Superior temporal gyrus (tissue), 1 donor: ENCODE data around the gene SH3RF3.

Source experiments
- DNase-seq: peaks from one replicate; pipeline ENCODE4 v3.0.0-alpha.2; 2016; ENCODE audit errors: extremely low spot score

SH3RF3 gene

DNA sequence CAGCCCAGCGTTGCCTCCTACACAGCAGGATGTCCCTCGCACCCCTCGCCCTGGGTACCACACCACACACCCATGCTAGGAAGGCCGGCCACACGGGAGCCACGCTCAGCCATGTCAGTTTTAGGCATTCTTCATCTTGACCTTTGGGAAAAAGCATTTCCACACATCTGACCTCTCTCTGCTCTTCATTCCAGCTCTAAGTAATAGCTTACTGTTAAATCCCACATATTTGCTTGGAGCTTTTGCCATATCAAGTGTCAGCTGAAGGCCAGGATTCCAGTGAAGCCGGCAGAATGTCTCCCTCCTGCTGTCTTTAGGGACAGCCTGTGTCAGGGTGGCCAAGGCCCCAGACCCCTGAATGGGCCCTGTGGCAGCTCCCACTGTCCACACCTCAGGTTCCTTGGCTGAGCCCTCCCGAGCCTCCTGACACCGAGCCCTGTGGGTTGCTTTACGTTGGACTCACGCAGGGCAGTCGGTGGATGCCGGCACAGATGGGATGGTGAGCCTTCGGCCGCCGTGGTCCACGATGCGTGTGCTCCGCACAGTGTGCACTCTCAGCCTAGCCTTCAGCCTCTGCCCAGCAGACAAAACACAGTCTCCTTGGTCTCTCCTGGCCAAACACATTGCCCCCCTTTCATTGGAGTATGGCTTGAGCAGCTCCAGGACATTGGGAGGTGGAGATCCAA is 282.8 kb downstream of the SH3RF3 start:
- DNase-seq, result no peak

- DNase-seq, result no peak
These were observed 286.6 kb downstream of the SH3RF3 start for GRCh38 chr2:109415581-109416013.

- no peak for DNase-seq
These were observed 288.8 kb downstream of the SH3RF3 start for GRCh38 chr2:109417701-109418335.

DNA sequence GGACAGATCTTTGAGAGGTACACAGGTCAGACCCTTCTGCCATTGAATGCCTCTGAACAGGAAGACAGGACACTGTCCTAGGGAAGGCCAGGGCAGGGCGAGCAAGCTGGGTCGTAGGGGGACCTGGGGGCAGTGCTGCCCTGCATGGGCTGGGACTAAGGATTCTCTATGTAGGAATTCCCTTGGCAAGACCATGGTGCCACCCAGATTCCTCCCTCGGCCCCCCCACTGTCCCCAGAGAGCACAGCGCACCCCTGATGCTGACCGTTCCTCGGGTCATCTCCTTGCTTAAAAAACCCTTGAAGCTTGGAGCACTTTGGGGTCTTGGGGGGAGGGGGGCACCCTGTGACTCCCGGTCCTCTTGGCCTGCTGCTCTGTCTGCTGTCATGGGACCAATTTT is 289.7 kb downstream of the SH3RF3 start:
- DNase-seq, result no peak

- no peak for DNase-seq
These were observed 290.3 kb downstream of the SH3RF3 start for GRCh38 chr2:109419171-109419756.

GRCh38 chr2:109419960-109420370 is 291.0 kb downstream of the SH3RF3 start:
- DNase-seq, result peak; percentile 47

- no peak for DNase-seq
These were observed 292.1 kb downstream of the SH3RF3 start for GRCh38 chr2:109421101-109421500.

- DNase-seq, result no peak
These were observed 292.6 kb downstream of the SH3RF3 start for GRCh38 chr2:109421642-109422041.

GRCh38 chr2:109422071-109422757 is 293.2 kb downstream of the SH3RF3 start:
- DNase-seq, result no peak

GRCh38 chr2:109422758-109423500 is 293.9 kb downstream of the SH3RF3 start:
- no peak for DNase-seq

DNA sequence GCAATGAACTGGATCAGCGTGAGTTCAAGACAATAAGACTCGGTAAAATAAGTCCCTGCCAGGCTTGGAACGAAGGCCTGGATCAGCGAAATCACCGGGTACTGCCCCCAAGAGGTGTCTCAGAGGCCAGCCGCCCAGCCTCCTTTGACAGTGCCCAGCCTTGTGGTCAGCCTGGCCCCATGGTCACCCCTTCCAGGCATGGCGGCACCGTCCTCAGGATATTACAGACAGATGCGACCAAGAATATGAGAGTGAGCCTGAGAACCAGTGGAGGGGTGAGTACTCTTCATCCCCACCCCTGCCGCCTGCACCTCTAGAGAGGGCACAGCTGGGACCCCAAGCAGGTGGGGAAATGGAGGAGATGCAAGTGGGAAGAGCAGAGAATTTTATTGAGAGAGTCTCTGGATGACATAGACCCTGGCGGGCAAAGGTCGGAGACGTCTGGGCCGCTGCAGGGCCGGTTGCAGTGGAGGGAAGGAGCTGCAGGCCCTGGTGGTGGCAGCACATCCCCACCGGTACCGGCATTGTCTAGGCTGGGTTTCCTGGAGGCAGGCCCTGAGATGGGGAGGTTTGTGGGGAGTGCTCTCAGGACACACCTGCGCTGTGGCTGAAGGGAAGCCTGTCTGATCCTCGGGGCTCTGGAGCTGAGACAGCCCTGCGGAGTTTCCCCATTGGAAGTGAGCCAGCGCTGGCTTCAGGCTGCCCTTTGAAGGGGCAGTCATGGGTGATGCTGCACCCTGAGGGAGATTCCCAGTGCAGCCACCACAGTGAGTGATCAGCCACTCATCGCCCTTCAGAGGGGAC is 294.8 kb downstream of the SH3RF3 start:
- DNase-seq, result no peak

GRCh38 chr2:109425411-109425810 is 296.4 kb downstream of the SH3RF3 start:
- no peak for DNase-seq

- no peak for DNase-seq
These were observed 298.7 kb downstream of the SH3RF3 start for GRCh38 chr2:109427661-109428091.

DNA sequence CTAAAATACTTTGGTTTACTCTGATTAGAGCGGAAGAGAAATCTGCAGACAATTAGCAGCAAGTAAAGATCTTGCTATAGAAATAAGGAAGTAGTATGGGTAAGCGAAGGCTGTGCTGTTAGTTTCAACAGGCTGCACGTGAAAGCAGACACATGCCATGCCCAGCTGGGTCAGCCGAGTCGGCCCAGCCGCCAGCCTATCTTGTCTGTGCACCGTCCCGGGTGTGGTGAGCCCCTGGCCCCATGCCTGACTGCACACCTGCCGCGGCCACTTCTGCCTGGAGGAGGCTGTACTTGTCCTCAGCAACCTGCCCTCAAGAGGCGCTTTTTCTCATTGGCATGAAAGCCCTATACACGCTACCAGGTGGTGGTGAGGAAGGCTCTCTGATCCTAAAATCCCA is 299.3 kb downstream of the SH3RF3 start:
- no peak for DNase-seq

DNA sequence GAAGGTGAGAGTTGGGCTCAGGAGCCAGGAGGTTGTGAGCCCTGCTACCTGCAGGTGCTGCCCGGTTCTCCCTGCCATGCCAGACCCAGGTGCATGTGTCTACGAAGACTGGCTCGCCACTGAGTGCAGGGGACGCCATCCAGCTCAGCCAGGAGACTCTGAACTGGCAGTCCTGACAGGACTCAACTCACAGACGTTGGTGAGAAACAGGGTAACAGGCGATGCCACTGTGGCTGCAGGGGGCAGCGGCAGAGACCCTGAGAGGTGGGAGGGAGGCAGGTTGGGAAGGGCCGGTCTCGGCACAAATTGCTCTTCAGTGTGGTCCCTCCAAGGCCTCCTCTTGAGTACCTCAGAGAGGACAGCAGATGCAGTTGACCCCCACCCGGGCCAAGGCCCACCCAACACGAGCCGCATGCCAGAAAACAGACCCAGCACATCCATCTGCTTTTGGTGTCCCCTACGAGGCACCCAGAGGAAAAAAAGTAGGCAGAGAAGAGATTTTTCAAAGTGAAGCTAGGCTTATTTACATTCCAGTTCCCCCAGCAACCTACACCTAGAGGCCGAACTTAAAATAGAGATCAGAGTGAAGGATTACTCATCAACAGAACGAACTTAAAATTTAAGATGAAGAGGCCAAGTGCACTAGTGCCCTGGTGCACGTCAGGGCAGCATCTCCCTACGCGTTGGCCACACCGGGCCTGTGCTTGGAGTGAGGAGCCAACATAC is 300.0 kb downstream of the SH3RF3 start:
- DNase-seq, result no peak

GRCh38 chr2:109429567-109430328 is 300.7 kb downstream of the SH3RF3 start:
- no peak for DNase-seq

GRCh38 chr2:109430329-109430636 is 301.3 kb downstream of the SH3RF3 start:
- DNase-seq, result no peak

- DNase-seq, result no peak
These were observed 303.4 kb downstream of the SH3RF3 start for GRCh38 chr2:109432421-109432820.

DNA sequence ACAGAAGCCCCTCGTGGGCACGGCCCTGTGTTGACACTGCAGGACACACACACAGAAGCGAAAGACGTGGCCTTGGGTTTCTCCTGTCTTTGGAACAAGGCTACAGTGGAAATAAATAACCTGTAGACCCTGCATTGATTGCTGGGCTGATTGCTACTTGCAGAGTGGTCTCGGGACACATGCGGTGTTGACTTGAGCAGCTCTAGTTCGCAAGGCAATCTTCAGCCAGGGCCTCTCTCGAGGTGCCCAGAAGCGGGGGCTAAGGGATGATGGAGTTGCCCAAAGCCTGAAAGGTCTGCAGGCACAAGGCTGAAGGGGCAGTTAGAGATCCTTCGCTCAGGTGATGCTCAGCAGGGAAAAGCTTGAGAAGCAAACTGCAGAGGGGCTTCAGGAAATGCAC is 304.5 kb downstream of the SH3RF3 start:
- DNase-seq, result no peak

DNA sequence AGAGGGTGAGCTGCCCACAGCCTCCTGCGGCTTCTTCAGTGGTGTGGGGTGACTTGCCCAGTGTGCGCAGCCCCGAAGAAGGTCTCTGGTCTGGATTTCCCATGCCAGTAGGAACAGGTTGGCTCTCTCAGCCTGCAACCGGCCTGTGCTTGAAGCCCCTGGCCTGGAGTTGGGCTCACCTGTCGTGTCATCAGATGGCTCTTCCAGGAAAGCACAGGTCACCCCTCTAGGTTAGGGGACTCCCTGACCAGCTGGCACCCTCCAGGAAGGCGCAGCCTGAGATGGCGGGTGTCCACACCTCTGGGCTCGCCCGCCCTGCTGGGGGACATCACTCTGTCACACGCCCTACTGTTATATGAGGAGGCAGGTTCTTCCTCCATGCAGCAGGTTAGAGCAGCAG is 304.9 kb downstream of the SH3RF3 start:
- DNase-seq, result no peak
